GM19468 (cell line): ENCODE measurements around the gene ENOSF1.

Source experiments
- ATAC-seq: cut with Tn5 transposase; IDR thresholded peaks from one replicate; pipeline ENCODE4 v1.9.1; 2021; ENCODE audit warnings: mild to moderate bottlenecking, moderate library complexity, moderate number of reproducible peaks; ENCODE audit not compliant: unreplicated experiment; ENCODE audit errors: extremely low read depth

Gene ENOSF1

GRCh38 chr18:676069-676468 lies 36.4 kb downstream of the ENOSF1 start:
- ATAC-seq, result no peak

DNA sequence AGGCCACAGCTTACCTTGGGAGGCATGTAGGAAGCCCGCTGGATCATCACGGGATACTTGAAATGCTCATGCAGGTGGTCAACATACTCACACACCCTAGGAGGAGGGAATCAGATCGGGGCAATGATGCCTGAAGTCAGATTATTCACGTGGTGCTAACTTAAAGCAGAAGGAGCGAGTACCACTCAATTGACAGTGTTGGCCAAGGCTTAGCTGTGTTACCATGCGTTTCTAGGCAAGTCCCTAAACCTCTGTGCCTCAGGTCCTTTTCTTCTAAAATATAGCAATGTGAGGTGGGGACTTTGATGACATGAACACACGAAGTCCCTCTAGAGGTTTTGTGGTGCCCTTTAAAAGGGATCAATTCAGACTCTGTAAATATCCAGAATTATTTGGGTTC lies 37.1 kb downstream of the ENOSF1 start:
- ATAC-seq, result no peak

- no peak for ATAC-seq
Measured at GRCh38 chr18:673769-674168, 38.7 kb downstream of the ENOSF1 start.

- ATAC-seq, result no peak
Measured at GRCh38 chr18:673317-673716, 39.1 kb downstream of the ENOSF1 start.

- ATAC-seq, result no peak
Measured at GRCh38 chr18:671405-671804, 41.0 kb downstream of the ENOSF1 start.

- ATAC-seq, result no peak
Measured at GRCh38 chr18:670522-670921, 41.9 kb downstream of the ENOSF1 start.

DNA sequence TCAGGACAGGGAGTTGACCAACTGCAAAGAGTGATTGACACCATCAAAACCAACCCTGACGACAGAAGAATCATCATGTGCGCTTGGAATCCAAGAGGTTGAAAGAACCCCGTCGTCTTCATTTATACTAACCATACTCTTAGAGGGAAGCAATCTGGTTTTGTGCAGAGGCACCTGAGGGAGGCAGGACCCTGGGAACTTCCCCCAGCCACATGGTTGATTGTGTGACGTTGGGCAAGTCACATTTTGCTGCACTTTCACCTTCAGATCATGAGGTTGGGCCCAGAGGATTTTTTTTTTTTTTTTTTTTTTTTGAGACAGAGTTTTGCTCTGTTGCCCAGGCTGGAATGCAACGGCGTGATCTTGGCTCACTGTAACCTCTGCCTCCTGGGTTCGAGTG lies 43.4 kb downstream of the ENOSF1 start:
- ATAC-seq, result no peak

- no peak for ATAC-seq
Measured at GRCh38 chr18:668260-668659, 44.2 kb downstream of the ENOSF1 start.

GRCh38 chr18:666628-667027 lies 45.8 kb downstream of the ENOSF1 start:
- no peak for ATAC-seq

DNA sequence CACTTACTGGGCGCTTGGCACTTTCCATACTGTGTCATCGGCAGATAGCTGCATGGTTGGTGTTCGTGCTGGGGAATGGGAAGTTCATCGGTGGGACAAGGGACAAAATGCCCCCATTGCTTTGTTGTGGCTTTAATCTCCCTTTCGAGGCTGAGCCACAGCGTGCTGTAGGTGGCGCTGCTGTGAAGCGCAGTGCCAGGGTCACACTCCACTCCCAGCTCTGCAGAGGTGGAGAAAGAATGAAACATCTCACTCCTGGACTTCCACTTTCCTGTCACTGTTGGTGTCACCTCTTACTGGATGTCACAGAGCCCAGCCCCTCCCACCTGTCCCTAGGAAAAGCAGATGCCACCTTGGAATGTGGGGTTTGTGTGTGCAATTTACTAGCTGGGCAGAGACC lies 46.3 kb downstream of the ENOSF1 start:
- no peak for ATAC-seq

GRCh38 chr18:662197-662596 lies 50.2 kb downstream of the ENOSF1 start:
- ATAC-seq, result no peak

- ATAC-seq, result no peak
Measured at GRCh38 chr18:659597-659996, 52.8 kb downstream of the ENOSF1 start.

GRCh38 chr18:658947-659533 lies 53.4 kb downstream of the ENOSF1 start:
- no peak for ATAC-seq

DNA sequence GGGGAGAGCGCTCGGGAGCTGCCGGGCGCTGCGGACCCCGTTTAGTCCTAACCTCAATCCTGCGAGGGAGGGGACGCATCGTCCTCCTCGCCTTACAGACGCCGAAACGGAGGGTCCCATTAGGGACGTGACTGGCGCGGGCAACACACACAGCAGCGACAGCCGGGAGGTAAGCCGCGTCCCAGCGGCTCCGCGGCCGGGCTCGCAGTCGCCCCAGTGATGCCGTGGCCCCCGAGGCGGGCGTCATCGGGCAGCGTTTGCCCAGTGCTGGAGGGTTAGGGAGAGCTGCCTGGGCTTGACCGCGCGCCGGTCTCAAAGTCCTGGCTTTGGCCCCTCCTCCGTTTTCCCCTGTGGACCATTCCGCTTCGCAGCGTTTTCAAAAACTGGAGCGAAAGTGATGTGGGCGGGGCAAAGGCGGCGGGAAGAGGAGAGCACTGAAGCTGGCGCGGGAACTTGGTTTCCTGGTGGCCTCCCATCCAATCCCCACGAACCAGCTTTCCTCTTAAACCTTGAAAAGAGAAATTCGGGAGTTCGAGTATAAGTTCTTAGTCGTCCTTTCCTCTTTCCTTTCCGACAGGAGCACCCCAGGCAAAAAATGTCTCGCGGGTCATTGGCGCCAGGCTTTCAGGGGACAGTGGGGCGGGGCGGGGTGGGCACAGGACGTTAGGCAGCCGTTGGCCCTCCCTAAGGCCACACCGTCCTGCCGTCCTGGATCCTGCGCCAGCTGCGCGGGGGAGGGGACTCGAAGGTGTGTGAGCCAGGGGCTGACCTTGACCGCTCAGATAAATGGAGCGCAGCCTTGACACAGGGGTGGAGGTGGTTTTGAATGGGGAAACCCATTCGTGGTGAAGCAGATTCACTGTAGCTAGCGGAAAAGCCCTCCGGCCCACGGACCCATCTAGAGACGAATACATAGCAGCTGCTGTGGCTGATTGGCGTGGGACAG lies 54.2 kb downstream of the ENOSF1 start:
- ATAC-seq, result peak; percentile 44

DNA sequence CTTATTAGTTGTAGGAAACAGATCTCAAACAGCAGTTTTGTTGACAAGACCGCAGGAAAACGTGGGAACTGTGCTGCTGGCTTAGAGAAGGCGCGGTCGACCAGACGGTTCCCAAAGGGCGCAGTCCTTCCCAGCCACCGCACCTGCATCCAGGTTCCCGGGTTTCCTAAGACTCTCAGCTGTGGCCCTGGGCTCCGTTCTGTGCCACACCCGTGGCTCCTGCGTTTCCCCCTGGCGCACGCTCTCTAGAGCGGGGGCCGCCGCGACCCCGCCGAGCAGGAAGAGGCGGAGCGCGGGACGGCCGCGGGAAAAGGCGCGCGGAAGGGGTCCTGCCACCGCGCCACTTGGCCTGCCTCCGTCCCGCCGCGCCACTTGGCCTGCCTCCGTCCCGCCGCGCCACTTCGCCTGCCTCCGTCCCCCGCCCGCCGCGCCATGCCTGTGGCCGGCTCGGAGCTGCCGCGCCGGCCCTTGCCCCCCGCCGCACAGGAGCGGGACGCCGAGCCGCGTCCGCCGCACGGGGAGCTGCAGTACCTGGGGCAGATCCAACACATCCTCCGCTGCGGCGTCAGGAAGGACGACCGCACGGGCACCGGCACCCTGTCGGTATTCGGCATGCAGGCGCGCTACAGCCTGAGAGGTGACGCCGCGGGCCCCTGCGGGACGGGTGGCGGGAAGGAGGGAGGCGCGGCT lies 55.0 kb downstream of the ENOSF1 start, which contains the start of gene TYMS:
Gene TYMS (plus strand): TSS at position 343 of the 690 bp plus-strand sequence. CDS start 90 bp downstream, at position 433.
- ATAC-seq, result peak; percentile 20

DNA sequence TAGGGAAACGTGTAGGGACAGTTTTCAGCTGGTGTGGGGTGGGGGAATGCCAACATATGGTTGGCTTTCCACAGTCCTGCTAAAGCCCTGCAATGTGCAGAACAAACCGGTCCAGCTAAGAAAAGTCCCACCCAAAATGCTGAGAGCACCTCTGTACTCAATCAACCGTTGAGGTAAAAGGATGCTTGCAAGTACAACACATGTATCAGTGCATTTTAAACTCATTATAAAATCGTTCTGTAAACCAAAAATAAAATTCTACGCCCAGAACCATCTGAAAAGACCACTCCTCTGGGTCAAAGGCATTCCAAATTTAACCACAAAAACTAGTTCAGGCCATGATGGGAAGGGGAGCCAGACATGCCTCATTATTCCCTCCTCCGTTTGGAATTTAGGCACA lies 57.0 kb downstream of the ENOSF1 start:
- ATAC-seq, result no peak

GRCh38 chr18:654601-655000 lies 57.8 kb downstream of the ENOSF1 start:
- ATAC-seq, result no peak

DNA sequence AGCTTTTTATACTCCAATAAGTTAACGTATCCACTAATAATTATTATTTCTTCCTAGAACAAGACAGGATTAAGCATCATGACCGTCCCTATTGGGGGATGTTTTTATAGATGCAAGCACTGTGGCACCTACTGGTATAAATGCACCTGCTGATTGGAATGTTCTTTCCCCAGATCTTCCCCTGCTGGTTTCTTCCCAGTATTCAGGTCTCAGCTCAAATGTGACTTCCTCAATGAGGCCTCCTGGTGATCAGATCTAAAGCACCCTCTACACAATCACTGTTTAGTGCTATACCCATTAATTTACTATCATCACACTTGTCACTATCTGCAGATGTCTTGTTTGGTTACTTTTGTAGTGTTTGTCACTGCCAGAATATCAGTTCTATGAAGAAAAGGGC lies 58.9 kb downstream of the ENOSF1 start:
- ATAC-seq, result no peak

DNA sequence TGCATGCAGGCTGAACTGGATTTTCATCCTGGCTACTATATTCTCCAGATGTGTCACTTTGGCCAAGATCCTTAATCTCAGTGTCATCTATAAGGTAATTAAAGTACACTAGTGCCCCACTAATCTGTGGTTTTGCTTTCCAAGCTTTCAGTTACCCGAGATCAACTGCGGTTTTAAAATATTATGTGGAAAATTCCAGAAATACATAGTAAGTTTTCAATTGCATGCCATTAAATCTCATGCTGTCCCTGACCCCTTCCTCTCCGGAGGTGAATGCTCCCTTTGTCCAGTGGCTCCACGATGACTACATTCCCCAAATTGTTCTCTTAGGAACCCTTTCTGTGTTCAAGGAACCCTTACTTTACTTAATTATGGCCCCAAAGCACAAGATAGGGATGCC lies 60.3 kb downstream of the ENOSF1 start:
- ATAC-seq, result no peak

DNA sequence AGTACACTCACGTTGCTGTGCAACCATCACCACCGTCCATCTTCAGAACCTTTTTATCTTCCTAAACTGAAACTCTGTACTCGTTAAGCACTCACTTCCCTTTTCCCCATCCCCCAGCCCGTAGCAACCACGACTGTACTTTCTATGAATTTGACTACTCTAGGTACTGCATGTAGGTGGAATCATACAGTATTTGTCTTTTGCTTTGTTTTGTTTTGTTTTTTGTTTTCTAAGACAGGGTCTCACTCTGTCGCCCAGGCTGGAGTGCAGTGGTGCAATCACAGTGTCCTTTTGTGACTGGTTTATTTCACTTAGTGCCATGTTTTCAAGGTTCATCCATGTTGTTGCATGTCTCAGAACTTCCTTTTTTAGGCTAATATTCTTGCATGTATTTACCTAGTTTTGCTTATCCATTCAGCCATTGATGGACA lies 62.0 kb downstream of the ENOSF1 start:
- ATAC-seq, result peak; percentile 92

DNA sequence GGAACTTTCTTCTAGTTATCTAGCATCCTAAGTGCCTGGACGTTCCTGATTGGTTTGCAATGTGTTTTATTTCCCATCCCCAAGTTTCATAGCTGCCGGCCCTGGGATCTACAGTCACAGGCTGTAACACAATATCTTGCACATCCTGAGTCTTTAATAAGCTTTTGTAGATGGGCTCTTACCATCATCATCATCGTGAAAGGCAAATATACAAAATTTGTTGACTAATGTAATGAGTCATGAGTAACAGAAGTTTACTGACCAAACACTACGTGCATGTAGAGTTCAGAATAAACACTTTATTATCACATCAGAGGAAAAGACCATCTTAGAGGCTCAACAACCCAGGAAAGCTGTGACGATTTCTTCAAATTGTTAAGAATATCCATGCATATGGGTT lies 63.1 kb downstream of the ENOSF1 start:
- ATAC-seq, result no peak
